Right atrium auricular region (tissue), 2 donors: Measurements from ENCODE around the gene TWIST1. TPM values are rescaled to one million over a fixed set of nuclear protein-coding genes. Genes with fewer than 3 reads are reported as not detected.

Experiments used
- DNase-seq: peaks from one replicate; pipeline ENCODE4 v3.0.0-alpha.2; 2019; ENCODE audit warnings: low spot score
- H3K27ac ChIP-seq, 2 donors: fragments of 200-600 bp; sonication (generic); 1 replicate in 1 of 2; 2 replicates in 1 of 2; pipeline ENCODE4 v1.5.1; 2016 to 2019
- H3K27me3 ChIP-seq, 2 donors: fragments of 200-600 bp; sonication (generic); one replicate each; pipeline versions ENCODE4 v1.5.1 to v1.6.0; 2017 to 2019
- H3K36me3 ChIP-seq: fragments of 200-600 bp; sonication (generic); one replicate; pipeline ENCODE4 v1.5.1; 2016
- H3K4me1 ChIP-seq, 2 donors: fragments of 200-600 bp; sonication (generic); one replicate each; pipeline versions ENCODE4 v1.5.1 to v1.6.0; 2017 to 2019
- H3K4me3 ChIP-seq, 2 donors: fragments of 200-600 bp; sonication (generic); 1 replicate in 1 of 2; 2 replicates in 1 of 2; pipeline ENCODE4 v1.5.1; 2017 to 2019; ENCODE audit warnings: mild to moderate bottlenecking in 1 of 2, moderate library complexity in 1 of 2
- H3K9me3 ChIP-seq, 2 donors: fragments of 200-600 bp; sonication (generic); one replicate each; pipeline ENCODE4 v1.5.1; 2019
- CTCF ChIP-seq, 2 donors: fragments of 200-600 bp; sonication (generic); IDR thresholded peaks; one replicate each; pipeline ENCODE4 v1.5.1; 2019; ENCODE audit warnings: antibody characterized with exemption in 2 of 2
- total RNA-seq, 2 donors: library from RNA; depleted of rRNA; stranded (reverse); fragments of >200 nt; gene quantifications; one replicate each; pipeline ENCODE4 v1.1.0, GENCODE V29; 2016

TWIST1 gene
- total RNA-seq, 2 donors from 2014 or later: 1.9 to 6.2 TPM

- TF ChIP-seq CTCF (IDR thresholded peaks at IDR 0.05): no peak
- H3K36me3 ChIP-seq: no peaks in the 10 kb centered on the region
- H3K27me3 ChIP-seq: no peaks in the 10 kb centered on the region
- no peak overlapping the region for H3K4me3 ChIP-seq
- H3K4me1 ChIP-seq: no peaks in the 10 kb centered on the region
- no peaks in the 10 kb centered on the region for H3K9me3 ChIP-seq
- no peak for DNase-seq
- no peak overlapping the region for H3K27ac ChIP-seq
Observed at GRCh38 chr7:19090526-19090925, 26.9 kb downstream of the TWIST1 start.

GRCh38 chr7:19089797-19090196 is 27.6 kb downstream of the TWIST1 start:
- Histone ChIP-seq H3K4me1 (no peaks in the 10 kb centered on the region), H3K4me3 (no peak overlapping the region), H3K27ac (no peak overlapping the region), H3K27me3 (no peaks in the 10 kb centered on the region), H3K9me3 (no peaks in the 10 kb centered on the region), H3K36me3 (no peaks in the 10 kb centered on the region)
- TF ChIP-seq CTCF (IDR thresholded peaks at IDR 0.05): no peak
- no peak for DNase-seq

GRCh38 chr7:19089378-19089777 is 28.1 kb downstream of the TWIST1 start:
- no peak for TF ChIP-seq CTCF (IDR thresholded peaks at IDR 0.05)
- DNase-seq: no peak
- no peak overlapping the region for H3K4me3 ChIP-seq
- no peaks in the 10 kb centered on the region for H3K4me1 ChIP-seq
- H3K27me3 ChIP-seq: no peaks in the 10 kb centered on the region
- H3K9me3 ChIP-seq: no peaks in the 10 kb centered on the region
- H3K36me3 ChIP-seq: no peaks in the 10 kb centered on the region
- H3K27ac ChIP-seq: no peak overlapping the region

GRCh38 chr7:19080093-19080492 is 37.3 kb downstream of the TWIST1 start:
- no peak overlapping the region for H3K4me3 ChIP-seq
- H3K9me3 ChIP-seq: no peaks in the 10 kb centered on the region
- no peaks in the 10 kb centered on the region for H3K4me1 ChIP-seq
- no peak for TF ChIP-seq CTCF (IDR thresholded peaks at IDR 0.05)
- H3K27ac ChIP-seq: no peak overlapping the region
- DNase-seq: no peak
- no peaks in the 10 kb centered on the region for H3K36me3 ChIP-seq
- H3K27me3 ChIP-seq: no peaks in the 10 kb centered on the region

GRCh38 chr7:19079066-19079465 is 38.4 kb downstream of the TWIST1 start:
- no peak for DNase-seq
- no peak overlapping the region for H3K27ac ChIP-seq
- H3K9me3 ChIP-seq: no peaks in the 10 kb centered on the region
- H3K4me3 ChIP-seq: no peak overlapping the region
- H3K4me1 ChIP-seq: no peaks in the 10 kb centered on the region
- no peak for TF ChIP-seq CTCF (IDR thresholded peaks at IDR 0.05)
- no peaks in the 10 kb centered on the region for H3K27me3 ChIP-seq
- no peaks in the 10 kb centered on the region for H3K36me3 ChIP-seq

GRCh38 chr7:19069842-19070241 is 47.6 kb downstream of the TWIST1 start:
- no peaks in the 10 kb centered on the region for H3K4me1 ChIP-seq
- no peak for DNase-seq
- H3K4me3 ChIP-seq: no peak overlapping the region
- H3K9me3 ChIP-seq: no peaks in the 10 kb centered on the region
- no peak overlapping the region for H3K27ac ChIP-seq
- H3K36me3 ChIP-seq: no peaks in the 10 kb centered on the region
- TF ChIP-seq CTCF (IDR thresholded peaks at IDR 0.05): no peak
- H3K27me3 ChIP-seq: no peaks in the 10 kb centered on the region
